Cerebellar cortex (tissue), 1 donor: ENCODE data around the gene PCNX4.
"Not testable (repeated sequence)": the region's sequence is repeated elsewhere in the genome, so short reads cannot be mapped to it uniquely, and the experiment has no call there.

Source experiments
- DNase-seq: peaks from one replicate; pipeline ENCODE4 v3.0.0-alpha.2; 2015; ENCODE audit warnings: low spot score

The PCNX4 gene

DNA sequence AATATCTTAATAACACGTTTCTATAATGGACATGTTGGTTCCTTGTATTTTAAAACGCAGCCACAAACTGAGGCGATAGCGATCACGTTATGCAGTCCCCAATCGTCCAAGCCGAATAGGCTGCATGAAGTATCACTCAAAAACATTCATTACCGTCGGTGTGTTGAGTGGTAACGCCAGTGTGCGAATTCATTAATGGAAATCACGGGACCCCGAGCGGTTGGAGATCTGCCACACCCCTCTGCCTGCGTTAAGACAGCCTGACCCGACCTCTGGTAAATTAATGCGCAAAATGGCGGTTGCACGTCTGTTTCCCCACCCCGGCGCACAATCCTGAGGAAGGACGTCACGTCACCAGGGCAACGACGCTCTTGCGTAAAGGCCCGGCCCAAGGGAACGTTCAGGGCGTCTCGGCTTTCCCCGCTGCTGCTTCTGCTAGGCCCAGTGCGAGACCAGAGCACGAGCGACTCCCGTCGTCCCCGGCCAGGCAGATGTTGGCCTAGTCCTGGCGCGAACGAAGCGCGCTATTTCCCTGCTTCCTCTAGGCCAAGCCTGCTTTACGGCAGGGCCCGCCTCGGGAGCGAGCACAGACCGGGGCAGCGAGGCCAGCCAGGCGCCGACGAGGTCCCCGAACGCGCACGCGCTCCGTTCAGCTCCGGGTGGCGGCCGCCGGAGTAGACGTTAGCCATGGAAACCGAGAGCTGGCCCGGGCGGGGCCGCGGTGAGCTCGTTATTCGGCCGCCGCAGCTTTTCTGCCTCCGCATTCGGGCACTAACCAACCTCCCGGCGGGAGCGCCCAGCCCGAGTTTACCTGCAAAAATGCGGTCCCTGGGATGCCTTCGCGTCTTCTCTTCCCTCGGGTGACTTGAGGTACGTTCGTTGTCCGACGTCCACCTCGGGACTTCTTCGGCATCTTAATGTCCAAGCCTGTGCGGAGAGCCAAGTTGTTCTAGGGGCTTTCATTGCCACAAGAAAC lies at the start of gene PCNX4:
PCNX4 (plus strand) TSS at position 374 of the 976 bp plus-strand sequence. CDS start 15,716 bp downstream, outside the sequence.
- DNase-seq, result peak; percentile 99

DNA sequence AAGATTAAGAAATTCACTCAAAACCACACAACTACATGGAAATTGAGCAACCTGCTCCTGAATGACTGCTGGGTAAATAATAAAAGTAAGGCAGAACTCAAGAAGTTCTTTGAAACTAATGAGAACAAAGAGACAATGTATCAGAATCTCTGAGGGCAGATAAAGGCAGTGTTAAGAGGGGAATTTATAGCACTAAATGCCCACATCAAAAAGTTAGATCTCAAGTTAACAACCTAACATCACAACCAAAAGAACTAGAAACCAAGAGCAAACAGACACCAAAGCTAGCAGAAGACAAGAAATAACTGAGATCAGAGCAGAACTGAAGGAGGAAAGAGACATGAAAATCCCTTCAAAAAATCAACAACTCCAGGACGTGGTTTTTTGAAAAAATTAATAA lies 43.7 kb upstream of the PCNX4 start:
- DNase-seq, result not testable (repeated sequence)

DNA sequence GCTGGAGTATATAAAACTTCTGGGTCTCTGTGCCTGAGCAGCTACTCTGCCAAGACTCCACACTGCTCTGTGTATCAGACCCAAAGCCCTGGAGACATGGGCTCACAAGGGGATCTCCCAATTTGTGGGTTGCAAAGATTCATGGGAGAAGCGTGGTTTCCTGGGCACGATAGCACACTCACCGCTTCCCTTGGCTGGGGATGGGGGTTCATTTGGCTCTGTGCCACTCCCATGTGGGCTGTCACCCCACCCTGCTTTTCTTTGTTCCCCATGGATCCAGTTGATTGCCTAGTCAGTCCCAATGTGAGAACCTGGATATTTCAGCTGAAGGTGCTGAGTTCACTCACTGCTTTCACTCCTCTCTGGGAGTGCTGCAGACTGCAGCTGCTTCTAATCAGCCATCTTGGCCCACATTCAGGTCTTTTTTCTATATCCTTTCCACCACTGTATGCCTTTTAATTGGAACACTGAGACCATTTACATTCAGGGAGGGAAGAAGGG lies 40.0 kb upstream of the PCNX4 start:
- no peak for DNase-seq

DNA sequence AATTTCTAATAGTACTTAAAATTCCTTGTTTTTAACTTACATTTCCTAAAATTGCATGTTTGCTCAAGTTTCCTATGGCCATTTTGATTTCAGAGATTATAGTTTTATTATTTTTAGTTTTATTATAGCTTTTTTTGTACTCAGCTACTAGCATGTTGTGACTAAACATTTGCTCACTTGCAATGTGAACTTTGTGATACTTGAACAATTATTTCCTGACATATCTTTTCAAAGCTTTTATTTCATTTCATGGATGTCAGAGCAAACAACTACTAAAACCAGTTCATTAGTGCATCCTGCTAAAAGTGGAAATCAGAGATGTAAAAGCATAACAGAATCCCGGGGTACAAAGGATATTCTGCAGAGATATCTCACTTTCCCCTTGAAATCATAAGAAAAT lies 33.6 kb upstream of the PCNX4 start:
- no peak for DNase-seq

DNA sequence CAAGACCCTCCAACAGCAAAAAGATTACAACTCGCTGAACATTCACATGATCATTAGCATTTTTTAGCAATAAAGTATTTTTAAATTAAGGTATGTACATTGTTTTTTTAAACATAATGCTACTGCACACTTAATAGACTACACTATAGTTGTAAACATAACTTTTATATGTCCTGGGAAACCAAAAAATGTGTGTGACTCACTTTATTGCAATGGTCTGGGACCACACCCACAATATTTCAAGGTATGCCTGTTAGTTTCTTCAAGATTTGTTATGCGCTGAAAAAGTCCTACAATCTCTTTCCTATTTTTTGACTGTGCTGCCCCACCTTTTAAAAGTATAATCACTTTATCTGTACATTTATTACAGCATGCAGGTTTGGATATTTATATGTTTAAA lies 30.4 kb upstream of the PCNX4 start:
- no peak for DNase-seq

DNA sequence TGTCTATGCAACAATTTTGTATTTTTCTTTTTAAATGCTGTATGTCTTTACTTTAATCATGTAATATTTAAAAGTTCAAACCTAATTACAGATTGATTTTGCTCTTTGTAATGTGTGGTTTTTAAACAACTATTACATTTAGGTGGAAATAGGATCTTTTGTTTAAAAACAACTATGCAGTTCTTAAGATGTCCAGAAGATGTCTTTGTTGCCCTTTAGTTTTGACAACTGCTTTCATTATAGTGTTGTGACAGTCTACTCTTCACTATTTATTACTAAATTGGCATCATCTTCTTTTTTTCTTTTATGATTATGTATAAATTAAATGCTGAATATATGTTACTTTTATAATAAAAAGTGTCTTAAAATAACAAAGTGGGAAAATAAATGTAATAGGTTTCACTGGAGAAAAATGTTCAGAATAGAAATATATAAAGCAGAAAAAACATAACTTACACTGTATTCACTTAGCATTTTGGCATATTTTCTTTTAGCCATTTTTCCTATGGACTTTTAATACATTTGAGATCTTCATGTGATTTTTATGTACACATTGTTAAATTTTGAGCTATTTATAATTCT lies 27.1 kb upstream of the PCNX4 start:
- DNase-seq, result peak; percentile 35

DNA sequence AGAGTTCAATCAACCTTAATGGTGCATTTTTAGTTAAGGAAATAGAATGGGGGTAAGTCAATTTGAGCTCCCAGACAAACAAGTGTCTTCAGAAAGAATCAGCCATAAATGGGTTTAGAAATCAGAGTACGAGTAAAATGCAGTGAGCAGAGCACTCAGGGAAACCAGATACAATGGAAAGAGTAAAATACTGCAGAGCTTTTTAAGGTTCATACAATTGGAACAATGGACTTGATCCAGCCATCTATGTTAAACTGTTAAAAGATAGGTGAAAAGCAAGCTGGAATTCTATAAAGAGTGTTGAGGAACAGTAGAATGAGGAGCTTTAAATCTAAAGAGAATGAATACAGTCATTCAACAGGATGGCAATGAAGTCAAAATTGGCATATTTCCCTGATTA lies 23.8 kb upstream of the PCNX4 start:
- DNase-seq, result no peak

DNA sequence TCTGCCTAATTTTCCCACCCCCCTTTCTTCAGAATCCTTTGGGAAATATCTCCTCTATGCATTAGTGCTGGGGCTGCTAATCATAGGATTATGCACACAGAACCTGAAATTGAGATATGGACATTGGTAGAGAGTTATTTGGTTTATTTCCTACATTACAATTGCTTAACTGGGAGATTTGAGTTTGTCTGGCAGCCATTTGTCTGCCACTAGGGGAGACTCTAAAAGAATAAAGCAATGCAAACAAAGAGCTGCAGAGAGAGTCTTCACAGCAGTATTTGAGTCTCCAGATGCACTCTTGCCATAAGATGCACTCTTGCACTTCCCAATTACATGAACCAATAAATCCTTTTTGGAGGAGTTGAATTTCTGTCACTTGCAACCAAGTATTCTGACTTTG lies 12.0 kb upstream of the PCNX4 start:
- DNase-seq, result no peak

DNA sequence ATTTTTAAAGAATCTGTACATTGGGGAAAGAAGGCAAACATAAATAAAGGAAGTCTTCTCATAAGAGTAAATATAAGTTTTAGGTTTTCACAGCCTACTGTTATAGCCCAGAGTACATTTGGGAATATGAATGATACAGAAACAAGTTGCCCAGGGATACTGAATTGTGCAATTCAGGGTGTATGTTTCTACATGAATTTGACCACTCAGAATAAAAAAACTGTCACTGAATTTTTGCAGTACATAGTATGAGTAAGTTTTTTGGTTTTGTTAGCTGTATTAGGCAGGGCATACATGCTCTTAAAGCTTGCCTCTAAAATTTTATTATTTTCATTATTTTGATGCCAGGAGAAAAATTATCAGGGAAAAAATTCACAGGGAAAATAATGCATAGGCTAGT lies 6.6 kb upstream of the PCNX4 start:
- DNase-seq, result no peak

DNA sequence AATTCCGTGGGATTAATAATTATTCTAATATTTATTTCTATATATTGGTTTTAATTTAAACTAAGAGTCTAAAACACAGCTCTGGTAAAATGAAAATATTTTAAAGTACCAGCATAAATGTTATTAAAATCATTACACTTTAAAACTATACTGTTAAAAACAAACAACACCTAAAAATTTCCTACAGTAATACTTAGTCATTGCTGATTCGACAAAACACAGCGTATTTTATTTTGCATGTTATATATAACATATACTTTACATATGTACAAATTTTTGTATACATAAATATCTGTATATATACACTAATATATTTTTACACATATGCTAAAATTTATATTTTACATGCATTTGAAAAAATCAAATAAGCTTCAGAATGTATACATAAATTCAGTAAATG lies 6.0 kb upstream of the PCNX4 start:
- DNase-seq, result no peak

DNA sequence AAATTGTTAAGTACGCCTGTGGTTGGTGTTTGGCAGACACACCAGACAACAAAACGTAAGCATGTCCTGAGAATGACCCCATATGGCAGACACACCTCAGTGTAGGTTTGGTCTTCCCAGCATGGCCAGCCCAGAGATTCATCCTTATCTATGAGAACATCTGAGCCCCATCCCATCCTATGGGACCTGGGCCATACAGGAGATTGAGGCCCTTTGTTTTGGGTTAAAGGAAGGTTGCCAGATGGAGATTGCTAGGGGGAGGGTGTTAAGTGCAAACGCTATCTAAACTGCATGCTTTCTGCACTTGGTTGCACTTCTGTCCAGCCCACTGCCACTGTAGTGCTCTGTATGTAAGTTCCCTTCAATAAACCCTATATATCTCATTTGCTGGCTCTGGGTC lies 4.1 kb upstream of the PCNX4 start:
- DNase-seq, result no peak

DNA sequence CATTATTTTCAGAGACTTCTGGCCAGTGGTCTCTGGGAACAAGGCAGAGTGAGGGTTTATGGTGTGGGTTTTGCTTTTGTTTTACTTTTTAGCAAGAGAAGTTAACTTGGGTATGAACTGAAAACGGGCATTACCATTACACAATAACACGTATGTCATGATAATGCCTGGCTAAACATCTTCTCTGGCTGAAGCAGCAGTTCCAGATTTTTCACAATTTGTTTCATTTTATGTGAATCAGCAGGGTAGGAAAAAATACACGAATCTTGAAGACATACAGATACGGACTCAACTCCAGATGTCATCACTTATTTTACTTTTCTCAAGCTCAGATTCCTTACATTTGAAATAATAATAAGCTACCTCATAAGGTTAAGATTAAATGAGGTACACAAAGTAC lies 2.5 kb upstream of the PCNX4 start:
- no peak for DNase-seq

DNA sequence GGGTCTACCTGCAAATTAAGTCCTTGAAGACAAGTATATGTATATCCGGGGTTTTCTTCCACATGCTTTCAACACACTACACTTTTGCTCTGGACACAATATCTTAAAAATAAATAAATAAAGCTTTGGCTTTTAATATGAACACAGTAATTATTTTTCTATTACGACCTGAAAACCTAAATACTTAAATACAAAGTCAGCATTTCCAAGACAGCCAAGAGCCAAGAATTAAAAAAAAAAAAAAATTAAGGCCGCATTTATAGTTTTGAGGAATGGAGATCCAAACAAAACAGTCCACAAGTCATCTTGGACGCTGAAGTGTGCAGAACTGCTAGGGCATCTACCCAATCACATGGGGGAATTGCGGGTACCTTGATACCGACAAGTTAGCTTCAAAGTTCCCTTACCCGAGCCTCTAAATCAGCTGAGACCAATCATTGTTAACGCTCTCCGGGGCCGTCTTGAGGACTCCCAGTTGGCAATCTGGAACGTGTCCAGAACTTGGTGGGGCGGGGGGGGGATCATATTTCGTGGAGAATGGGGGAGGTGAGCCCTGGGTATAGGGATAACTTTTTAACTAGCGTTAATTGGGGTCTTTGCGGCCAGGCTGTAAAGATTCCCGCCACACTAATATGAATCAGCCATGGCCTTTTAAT lies 731 bp upstream of the PCNX4 start:
- DNase-seq, result peak; percentile 60

DNA sequence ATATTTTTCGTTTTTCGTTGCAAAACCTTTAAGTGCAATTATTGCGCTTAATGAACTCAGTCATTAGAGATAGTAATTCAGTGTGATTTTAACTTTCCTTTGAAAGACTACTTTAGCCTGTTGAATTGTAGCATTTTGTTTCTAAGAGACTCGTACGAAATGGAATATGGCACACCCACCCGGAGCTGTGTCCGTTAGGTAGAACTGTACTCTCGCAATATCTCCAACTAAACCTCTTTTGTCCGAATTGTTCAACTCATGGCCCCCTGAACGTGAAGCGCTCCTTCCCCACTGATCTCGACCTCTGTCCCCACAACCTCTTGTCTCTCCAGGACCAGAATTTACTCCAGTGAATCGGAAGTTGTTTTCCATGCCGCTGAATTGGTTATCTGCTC lies 800 bp downstream of the PCNX4 start:
- DNase-seq, result peak; percentile 53

DNA sequence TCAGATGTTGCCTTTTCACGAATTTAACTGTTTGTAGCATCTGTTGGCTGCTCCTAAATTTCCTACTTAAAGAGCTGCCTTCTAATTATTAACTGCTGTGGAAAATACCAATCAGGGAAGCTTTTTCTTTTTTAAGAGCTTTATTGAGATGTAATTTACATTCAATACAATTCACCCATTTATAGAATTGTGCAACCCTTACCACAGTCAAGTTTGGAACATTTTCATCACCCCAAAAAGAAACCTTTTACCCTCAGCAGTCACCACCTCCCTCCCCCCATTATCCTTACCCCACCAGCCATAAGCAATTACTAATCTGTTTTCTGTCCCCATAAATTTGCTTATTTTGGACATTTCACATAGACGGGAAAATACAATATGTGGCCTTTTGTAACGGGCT lies 1.4 kb downstream of the PCNX4 start:
- DNase-seq, result no peak

DNA sequence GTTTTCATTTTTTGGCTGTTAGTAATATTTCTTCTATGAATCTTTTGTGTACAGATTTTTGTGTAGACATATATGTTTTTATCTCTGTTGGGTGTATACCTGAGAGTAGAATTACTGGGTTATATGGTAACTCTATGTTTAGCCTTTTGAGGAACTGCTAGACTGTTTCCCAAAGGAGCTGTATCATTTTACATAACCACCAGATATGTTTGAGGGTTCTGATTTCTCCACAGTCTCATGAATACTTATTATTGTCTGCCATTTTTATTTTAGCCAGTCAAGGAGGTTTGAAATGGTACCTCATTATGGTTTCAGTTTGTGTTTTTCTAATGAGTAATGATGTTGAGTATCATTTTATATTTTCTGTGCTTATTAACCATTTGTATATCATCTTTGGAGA lies 1.9 kb downstream of the PCNX4 start:
- no peak for DNase-seq

DNA sequence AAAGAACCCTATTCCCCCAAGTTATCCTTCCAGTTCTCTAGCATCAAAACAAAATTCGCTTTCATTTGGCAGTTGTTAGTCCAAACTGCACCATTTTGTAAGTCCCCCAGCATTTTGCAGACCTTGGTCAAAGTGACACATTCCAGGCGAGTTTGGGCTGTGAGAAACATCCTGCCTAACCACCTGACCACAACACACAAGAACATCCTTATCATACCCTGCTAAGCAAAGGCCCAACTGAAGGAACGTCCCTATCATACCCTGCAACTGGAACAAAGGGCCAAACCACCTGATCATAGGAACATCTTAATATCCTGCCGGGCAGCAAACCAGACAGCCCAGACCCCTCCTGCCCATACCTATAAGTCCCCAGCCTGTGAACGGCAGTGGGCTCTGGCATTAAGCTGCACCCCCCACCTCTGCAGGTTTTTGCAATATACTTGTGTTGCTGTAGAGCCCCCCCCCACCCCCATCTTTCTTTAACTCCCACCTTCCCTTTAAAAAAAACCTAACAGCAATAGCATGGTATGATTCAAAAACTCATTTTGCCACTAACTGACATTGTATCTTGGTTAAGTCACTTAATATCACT lies 2.7 kb downstream of the PCNX4 start:
- peak; percentile 10 for DNase-seq

DNA sequence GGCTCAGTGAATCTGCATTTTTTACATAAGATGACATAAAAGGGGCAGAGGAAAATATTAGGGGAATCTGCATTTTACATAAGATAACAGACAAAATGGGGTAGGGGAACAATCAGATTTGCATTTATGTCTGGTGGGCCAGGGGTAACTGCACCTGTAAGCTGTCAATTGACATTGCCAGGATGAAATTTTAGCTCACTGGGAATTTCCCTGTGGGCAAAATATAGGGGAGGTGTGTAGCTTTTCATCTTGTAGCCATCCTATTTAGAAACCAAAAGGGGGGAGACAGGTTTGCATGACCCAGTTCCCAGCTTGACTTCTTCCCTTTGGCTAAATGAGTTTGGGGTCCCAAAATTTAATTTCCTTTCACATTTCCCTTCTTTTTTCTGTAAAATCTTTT lies 3.5 kb downstream of the PCNX4 start:
- DNase-seq, result no peak

DNA sequence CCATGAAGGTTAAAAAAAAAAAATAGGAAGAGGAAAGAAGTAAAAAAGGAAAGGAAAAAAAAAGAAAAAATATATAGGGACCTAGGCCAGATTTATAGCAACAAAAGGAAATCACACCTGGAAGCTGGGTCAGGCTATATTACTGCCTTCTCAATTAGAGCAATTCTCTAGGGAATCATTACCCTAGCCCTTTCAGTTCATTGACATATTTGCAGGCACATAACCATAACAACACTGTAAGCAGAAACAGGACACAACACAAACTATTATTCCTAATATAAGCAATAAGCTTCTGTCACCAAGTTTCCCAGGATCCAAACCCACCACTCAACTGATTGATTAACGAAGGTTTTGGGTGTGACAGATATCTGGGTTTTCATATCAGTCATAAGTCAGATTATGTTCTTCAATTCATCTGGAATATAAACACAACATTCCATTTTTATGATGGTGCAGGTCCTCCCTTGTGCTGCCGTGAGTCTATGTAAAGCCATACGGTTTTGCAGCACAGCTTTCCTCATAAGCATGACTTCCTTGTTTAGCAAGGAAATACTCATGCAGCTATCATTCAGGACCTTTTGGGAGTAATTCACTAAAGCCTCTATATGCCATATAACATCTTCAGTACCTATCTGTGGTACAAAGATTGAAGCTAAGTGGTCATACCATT lies 4.2 kb downstream of the PCNX4 start:
- DNase-seq, result no peak

DNA sequence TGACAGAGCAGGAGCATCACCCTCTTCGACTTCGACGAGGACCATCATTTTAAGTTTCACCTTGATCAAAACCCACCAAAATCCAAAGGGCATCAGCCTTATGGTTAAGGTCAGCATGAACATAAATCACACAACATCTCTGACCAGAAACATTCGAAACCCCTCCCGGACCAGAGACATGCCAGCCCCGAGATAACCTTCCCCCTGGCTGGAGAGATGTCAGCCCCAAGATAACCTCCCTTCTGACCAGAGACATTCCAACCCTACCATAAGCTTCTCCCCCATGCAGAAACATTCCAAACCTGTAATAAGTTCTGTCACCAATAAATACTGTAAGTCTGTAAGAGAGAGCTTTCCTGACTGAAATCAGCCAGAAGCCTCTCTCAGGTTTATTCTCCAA lies 6.3 kb downstream of the PCNX4 start:
- no peak for DNase-seq

DNA sequence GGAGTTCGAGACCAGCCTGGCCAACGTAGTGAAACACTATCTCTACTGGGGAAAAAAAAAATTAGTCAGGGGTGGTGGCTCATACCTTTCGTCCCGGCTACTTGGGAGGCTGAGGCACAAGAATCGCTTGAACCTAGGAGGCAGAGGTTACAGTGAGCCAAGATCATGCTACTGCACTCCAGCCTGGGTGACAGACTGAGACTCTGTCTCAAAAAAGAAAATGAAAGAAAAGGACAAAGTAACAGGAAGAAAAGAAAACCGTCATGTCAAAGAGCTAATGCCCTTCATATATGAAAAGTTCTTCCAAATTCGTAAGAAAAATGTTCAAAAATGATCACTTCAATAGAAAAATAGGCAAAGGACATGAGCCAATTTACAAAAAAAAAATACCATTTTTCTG lies 8.1 kb downstream of the PCNX4 start:
- DNase-seq, result not testable (repeated sequence)

DNA sequence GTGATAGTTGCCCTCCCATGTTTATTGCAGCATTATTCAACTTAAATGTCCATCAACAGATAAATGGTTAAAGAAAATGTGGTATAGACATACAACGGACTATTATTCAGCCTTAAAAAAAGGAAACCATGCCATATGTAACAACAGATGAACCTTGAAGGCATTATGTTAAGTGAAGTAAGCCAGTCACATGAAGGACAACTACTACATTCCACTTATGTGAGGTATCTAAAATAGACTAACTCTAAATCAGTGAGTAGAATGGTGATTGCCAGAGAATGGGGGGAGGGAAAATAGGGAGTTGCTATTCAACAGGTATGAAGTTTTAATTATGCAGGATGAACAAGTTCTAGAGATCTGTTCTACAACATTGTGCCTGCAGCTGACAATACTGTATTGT lies 10.1 kb downstream of the PCNX4 start:
- DNase-seq, result no peak
